Upper lobe of left lung (tissue), 4 donors: Measurements from ENCODE around the gene CDCP2.

Experiments
- CTCF ChIP-seq, 6 experiments: fragments of 450-650 bp in 4 of 6; fragments of 200-600 bp in 2 of 6; sonication (generic) in 2 of 6; IDR thresholded peaks; one replicate each; pipeline ENCODE4 v1.5.1; 2016 to 2019; ENCODE audit warnings: antibody characterized with exemption in 6 of 6
- POLR2A ChIP-seq, 4 donors: fragments of 450-650 bp; IDR thresholded peaks; one replicate each; pipeline ENCODE4 v1.5.1; 2016 to 2017; ENCODE audit warnings: antibody characterized with exemption in 4 of 4, mild to moderate bottlenecking in 2 of 4
- POLR2AphosphoS5 ChIP-seq, 2 donors: sonication (generic); formaldehyde crosslinking; IDR thresholded peaks; one replicate each; pipeline ENCODE4 v1.5.1; 2017; ENCODE audit warnings: antibody characterized with exemption in 2 of 2

- no peak for TF ChIP-seq CTCF (IDR thresholded peaks at IDR 0.05)
- no peak for TF ChIP-seq POLR2AphosphoS5 (IDR thresholded peaks at IDR 0.05)
- TF ChIP-seq POLR2A (IDR thresholded peaks at IDR 0.05) = no peak
These were observed 15.6 kb upstream of the CDCP2 start for GRCh38 chr1:54168206-54168965.
